BLaER1 treated with 17β-estradiol and CSF1 and Interleukin-3, amounts not matched to agents 10 nM and 100 nM (cell line): ENCODE results near the gene PSEN1.
A peak's percentile ranks its signal among the peaks of the same experiment; 100 is the strongest.

ENCODE experiments used
- H3K27ac ChIP-seq, 11 experiments: shearing (Covaris generic); formaldehyde crosslinking; 2 replicates each; pipeline ENCODE4 v1.8.1; 2022
- H3K27me3 ChIP-seq, 11 experiments: shearing (Covaris generic); formaldehyde crosslinking; 2 replicates each; pipeline ENCODE4 v1.8.1; 2022
- H3K36me3 ChIP-seq, 11 experiments: shearing (Covaris generic); formaldehyde crosslinking; 2 replicates each; pipeline ENCODE4 v1.8.1; 2022
- H3K4me1 ChIP-seq, 10 experiments: shearing (Covaris generic); formaldehyde crosslinking; 2 replicates each; pipeline ENCODE4 v1.8.1; 2022
- H3K4me2 ChIP-seq, 11 experiments: shearing (Covaris generic); formaldehyde crosslinking; 2 replicates each; pipeline ENCODE4 v1.8.1; 2022
- H3K4me3 ChIP-seq, 10 experiments: shearing (Covaris generic); formaldehyde crosslinking; 2 replicates each; pipeline ENCODE4 v1.8.1; 2022
- H3K9ac ChIP-seq, 11 experiments: shearing (Covaris generic); formaldehyde crosslinking; 2 replicates each; pipeline ENCODE4 v1.8.1; 2022
- H3K9me3 ChIP-seq, 11 experiments: shearing (Covaris generic); formaldehyde crosslinking; replicated peaks in 1 of 11; 2 replicates each; pipeline ENCODE4 v1.8.1; 2022
- H4K20me1 ChIP-seq, 11 experiments: shearing (Covaris generic); formaldehyde crosslinking; 2 replicates each; pipeline ENCODE4 v1.8.1; 2022
- Cebpa-rat ChIP-seq, 11 experiments: shearing (Covaris generic); IDR thresholded peaks; 2 replicates each; pipeline ENCODE4 v1.8.1; 2022

The PSEN1 gene

DNA sequence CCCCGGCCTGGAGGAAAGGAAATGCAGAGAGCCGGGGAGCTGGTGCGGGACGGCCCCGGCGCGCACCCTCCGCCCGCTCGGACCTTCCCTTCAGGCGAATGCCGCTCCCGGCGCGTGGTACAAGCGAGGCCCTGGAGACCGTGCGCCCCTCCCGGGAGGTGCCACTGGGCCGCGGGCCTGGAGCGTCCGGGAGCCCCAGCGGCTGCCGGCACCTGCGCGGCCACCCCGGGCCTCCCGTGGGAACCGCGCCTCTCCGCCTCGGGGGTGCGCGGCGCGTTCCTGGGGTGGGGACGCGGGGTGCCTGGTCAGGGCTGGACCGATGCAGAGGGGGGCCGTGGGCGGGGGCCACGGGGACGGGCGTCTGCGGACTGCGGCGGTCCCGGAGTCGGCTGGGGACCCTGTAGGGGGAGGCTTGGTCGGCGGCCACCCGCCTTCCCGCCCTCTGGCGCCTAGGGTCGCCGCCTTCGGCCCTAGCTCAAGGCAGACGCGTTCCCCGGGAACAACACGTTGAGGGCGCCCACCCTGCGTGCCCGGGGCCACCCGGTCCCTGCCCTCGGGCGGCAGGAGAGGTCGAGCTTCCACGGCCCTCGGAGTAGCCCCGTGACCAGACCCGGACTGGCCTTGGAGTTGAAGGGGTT, 101.6 kb downstream of the PSEN1 start:
- H3K27me3 ChIP-seq = peaks cover 79 to 98% (median 94%) of the 10 kb centered on the region in 11 experiments
- H3K36me3 ChIP-seq = no peaks in the 10 kb centered on the region
- peaks cover 0 to 59% (median 44%) of the 10 kb centered on the region in 11 experiments; a peak in 18 of 22 replicates for H4K20me1 ChIP-seq
- H3K4me3 ChIP-seq = peak overlapping the region; percentile 32 to 67 (median 50)
- TF ChIP-seq Cebpa-rat (IDR thresholded peaks at IDR 0.05) = no peak
- peak overlapping the region in 8 of 11 experiments; percentile 15 to 58 (median 40); a peak in 11 of 22 replicates for H3K9ac ChIP-seq
- H3K27ac ChIP-seq = no peak overlapping the region
- H3K4me1 ChIP-seq = peaks cover 69 to 79% (median 74%) of the 10 kb centered on the region in 10 experiments
- peak overlapping the region; percentile 72 to 98 (median 92) for H3K4me2 ChIP-seq
- no peaks in the 10 kb centered on the region for H3K9me3 ChIP-seq

DNA sequence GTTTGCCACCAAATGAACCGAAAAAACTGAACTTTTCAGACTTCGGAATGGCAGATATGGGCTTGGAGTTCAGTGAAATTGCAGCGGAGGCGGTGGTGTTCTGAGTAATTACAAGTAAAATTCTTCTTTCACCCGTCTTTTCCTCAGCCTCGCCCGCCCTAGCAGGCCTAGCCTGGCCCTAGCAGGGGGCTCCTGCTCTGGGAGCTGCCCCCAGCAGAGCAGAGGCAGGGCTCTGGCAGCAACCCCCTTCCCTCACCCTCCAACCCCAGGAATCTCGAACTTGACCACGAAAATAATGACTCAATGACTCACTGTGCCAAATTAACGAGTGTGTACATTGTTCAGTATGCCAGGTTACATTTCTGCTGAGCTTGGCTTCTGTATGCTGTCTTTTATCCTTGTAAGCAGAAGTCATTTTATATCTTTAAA, 102.1 kb downstream of the PSEN1 start:
- no peak for TF ChIP-seq Cebpa-rat (IDR thresholded peaks at IDR 0.05)
- peaks cover 73 to 98% (median 91%) of the 10 kb centered on the region in 11 experiments for H3K27me3 ChIP-seq
- H3K4me2 ChIP-seq = peak overlapping the region; percentile 72 to 98 (median 92)
- no peaks in the 10 kb centered on the region for H3K9me3 ChIP-seq
- peaks cover 0 to 59% (median 44%) of the 10 kb centered on the region in 11 experiments; a peak in 18 of 22 replicates for H4K20me1 ChIP-seq
- H3K4me3 ChIP-seq = peak overlapping the region in 8 of 10 experiments; percentile 32 to 67 (median 52); a peak in 11 of 20 replicates
- no peak overlapping the region for H3K27ac ChIP-seq
- peak overlapping the region in 2 of 11 experiments; percentile 33 to 58; a peak in 3 of 22 replicates for H3K9ac ChIP-seq
- no peaks in the 10 kb centered on the region for H3K36me3 ChIP-seq
- peaks cover 74 to 84% (median 79%) of the 10 kb centered on the region in 10 experiments for H3K4me1 ChIP-seq

DNA sequence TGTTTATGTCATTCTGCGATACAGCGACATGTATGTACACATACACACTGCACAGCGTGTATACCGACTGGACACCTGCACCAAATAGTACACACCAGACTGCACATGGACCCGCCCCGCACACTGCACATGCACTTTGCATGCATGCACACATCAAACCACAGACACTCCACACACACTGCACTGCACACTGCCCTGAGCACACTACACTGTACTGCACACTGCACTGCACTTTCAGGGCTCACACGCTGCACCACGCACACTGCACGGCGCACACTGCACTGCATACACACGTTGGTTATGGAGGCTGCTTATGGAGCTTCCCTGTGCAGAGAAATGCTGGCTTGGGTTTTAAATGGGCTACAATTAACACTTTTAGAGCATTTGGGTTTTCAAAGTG, 102.6 kb downstream of the PSEN1 start:
- Histone ChIP-seq H3K4me1 (peaks cover 79 to 89% (median 84%) of the 10 kb centered on the region in 10 experiments), H3K27me3 (peaks cover 71 to 98% (median 91%) of the 10 kb centered on the region in 11 experiments), H4K20me1 (peaks cover 0 to 56% (median 44%) of the 10 kb centered on the region in 11 experiments; a peak in 18 of 22 replicates), H3K4me2 (peak overlapping the region in 6 of 11 experiments; percentile 77 to 98 (median 94); a peak in 10 of 22 replicates), H3K9me3 (no peaks in the 10 kb centered on the region), H3K36me3 (no peaks in the 10 kb centered on the region), H3K27ac (no peak overlapping the region), H3K9ac (no peak overlapping the region), H3K4me3 (no peak overlapping the region)
- TF ChIP-seq Cebpa-rat (IDR thresholded peaks at IDR 0.05) = no peak

DNA sequence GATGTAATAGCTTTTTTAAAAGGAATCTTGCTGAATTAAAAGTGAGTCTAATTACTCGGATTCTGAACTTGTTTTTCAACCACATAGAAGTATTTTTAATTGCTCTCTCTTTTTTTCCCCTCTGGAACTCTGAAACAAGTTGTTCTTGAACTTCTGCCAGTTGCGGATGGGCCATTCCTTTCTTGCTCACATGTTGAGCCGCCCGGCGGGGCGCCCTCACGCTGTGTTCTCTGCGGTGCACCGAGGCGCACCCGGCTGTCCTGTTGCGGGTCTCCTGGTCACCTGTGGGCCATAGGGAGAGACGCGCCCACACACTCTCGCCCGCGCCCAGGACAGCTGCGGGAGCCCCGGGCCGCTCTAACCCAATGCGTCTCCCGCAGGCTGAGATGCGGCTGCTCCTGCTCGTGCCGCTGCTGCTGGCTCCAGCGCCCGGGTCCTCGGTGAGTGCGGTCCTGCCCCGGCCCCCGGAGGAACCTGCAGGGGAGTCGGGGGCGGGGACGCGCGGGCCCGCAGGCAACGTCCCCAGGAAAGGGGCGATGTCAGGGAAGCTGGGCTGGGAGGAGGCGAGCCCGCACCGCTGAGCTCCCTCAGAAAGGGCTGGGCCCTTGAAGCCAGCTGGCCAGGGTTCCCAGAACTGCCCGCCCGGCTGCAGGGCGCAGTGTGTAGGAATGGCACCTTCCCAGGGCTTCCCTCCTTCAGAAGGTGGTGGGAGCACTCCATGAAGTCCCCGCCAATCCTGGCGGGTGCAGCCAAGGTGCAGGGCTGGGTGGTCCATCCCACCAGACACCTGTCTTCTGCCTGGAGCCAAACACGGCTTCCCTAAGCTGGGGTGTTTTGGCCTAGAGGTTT, 103.3 kb downstream of the PSEN1 start:
- H3K36me3 ChIP-seq = no peaks in the 10 kb centered on the region
- H3K9me3 ChIP-seq = no peaks in the 10 kb centered on the region
- peak overlapping the region in 7 of 10 experiments; percentile 9 to 53 (median 15); a peak in 8 of 20 replicates for H3K4me3 ChIP-seq
- no peak overlapping the region for H3K9ac ChIP-seq
- H3K4me1 ChIP-seq = peaks cover 83 to 96% (median 91%) of the 10 kb centered on the region in 10 experiments
- H3K27ac ChIP-seq = no peak overlapping the region
- no peak for TF ChIP-seq Cebpa-rat (IDR thresholded peaks at IDR 0.05)
- H4K20me1 ChIP-seq = peaks cover 0 to 57% (median 44%) of the 10 kb centered on the region in 11 experiments; a peak in 18 of 22 replicates
- H3K4me2 ChIP-seq = peak overlapping the region; percentile 73 to 98 (median 92)
- H3K27me3 ChIP-seq = peaks cover 71 to 98% (median 91%) of the 10 kb centered on the region in 11 experiments

DNA sequence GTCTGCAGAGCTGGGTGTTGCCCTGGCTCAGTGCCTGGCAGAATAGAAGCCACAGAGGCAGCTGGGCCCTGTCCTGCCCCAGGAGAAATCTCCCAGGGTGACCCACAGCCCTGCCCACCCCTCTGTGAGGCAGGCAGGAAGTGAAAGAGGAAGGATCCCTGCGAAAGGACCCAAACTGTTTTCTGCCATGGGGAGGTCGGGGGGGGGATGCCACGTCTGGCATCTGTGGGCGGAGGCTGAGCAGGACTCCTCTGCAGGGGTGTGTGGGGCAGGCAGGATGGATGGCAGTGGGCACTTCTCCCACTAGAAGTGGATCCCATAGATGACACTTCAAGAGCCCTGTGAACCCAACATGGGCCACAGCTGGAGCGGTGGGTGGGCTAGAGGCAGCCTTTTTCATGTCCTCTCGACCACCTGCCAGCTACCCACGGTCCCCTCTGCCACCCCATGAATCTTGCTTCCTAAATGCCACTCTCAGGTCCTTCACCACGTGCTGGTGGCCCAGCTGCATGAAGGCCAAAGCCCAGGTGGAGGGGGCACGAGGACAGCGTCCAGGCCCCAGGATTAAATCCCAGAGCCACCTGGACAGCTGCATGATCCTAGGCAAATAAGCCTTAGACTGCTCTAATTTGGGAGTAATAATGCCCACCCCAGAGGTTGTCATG, 104.6 kb downstream of the PSEN1 start:
- Histone ChIP-seq H3K9me3 (no peaks in the 10 kb centered on the region), H3K27me3 (peaks cover 64 to 98% (median 91%) of the 10 kb centered on the region in 11 experiments), H3K4me3 (peak overlapping the region in 3 of 10 experiments; percentile 5 to 49 (median 11); a peak in 4 of 20 replicates), H3K9ac (peak overlapping the region in 4 of 11 experiments; percentile 1 to 44 (median 7); a peak in 1 of 22 replicates), H3K36me3 (no peaks in the 10 kb centered on the region), H3K4me2 (peak overlapping the region; percentile 73 to 98 (median 92)), H3K4me1 (peaks cover 90 to 100% (median 97%) of the 10 kb centered on the region in 10 experiments), H3K27ac (peak overlapping the region in 3 of 11 experiments; percentile 3 to 27 (median 22); a peak in 1 of 22 replicates), H4K20me1 (peaks cover 0 to 60% (median 35%) of the 10 kb centered on the region in 11 experiments; a peak in 18 of 22 replicates)
- TF ChIP-seq Cebpa-rat (IDR thresholded peaks at IDR 0.05) = no peak

DNA sequence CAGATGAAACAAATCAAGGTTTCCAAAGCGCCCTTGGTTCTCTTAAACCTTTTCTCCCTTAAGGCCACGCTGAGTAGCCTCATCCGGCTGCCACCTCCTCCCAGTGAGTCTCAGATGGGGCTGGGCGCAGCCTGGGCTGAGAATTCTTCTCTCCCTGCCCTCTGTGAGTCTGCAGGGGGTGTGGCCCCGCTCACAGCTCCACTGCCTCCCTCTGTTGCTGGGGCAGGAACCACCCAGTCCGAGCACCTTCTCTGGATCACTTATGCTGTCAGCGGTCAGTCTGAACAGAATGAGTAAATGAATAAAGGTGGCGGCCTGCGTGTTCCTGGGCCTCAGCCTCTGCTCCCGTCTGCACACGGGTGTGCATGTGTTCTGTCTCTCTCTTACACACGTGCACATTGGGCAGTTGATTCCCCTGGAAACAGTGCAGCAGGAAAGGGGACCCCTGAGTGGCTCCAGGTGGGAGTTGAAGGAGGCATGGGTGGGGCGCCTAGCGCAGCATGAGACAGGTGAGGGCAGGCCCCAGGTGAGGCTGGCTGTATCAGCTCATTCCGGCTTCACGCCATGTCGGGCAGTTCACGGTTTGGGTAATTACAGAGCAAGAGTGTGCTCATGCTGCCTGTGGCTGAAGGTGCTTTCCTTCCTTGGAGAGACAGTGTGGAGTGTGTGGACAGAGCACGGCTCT, 105.3 kb downstream of the PSEN1 start:
- Histone ChIP-seq H3K4me1 (peaks cover 92 to 100% (median 98%) of the 10 kb centered on the region in 10 experiments), H4K20me1 (peaks cover 0 to 56% (median 33%) of the 10 kb centered on the region in 11 experiments; a peak in 18 of 22 replicates), H3K4me3 (peak overlapping the region in 2 of 10 experiments; percentile 11 to 49; a peak in 3 of 20 replicates), H3K27me3 (peaks cover 57 to 98% (median 91%) of the 10 kb centered on the region in 11 experiments), H3K27ac (peak overlapping the region in 4 of 11 experiments; percentile 14 to 27 (median 21); a peak in 3 of 22 replicates), H3K4me2 (peak overlapping the region; percentile 73 to 98 (median 92)), H3K9ac (peak overlapping the region in 3 of 11 experiments; percentile 1 to 44 (median 11); a peak in 2 of 22 replicates), H3K36me3 (no peaks in the 10 kb centered on the region), H3K9me3 (no peaks in the 10 kb centered on the region)
- no peak for TF ChIP-seq Cebpa-rat (IDR thresholded peaks at IDR 0.05)

DNA sequence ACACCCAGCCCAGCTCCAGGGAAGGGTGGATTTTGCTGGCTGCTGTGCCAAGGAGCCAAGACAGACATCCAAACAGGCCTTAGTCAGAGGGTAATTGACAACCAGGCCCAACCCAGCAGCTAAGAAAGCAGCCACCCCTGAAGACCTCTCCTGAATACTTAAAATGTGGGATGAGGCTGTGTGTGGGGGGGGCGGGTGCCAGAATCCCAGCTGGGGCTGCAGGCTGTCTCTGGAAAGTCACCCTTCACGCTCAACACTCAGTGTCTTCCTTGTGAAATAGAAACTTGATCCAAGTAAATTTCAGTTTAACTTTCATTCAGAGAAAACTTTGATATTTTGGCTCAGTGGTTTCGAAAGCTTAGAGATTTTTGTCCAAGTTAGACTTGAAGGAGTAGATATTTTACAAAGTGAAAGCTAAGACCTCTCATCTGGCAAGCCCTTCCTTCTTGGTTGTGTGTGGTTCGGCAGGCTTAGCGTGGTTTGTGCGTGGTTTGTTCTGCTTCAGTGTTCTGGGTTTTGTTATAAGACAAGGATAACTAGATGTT, 106.1 kb downstream of the PSEN1 start:
- no peaks in the 10 kb centered on the region for H3K36me3 ChIP-seq
- peak overlapping the region in 5 of 11 experiments; percentile 6 to 20 (median 17); a peak in 5 of 22 replicates for H3K27ac ChIP-seq
- H3K9ac ChIP-seq = peak overlapping the region in 5 of 11 experiments; percentile 11 to 50 (median 18); a peak in 5 of 22 replicates
- no peaks in the 10 kb centered on the region for H3K9me3 ChIP-seq
- TF ChIP-seq Cebpa-rat (IDR thresholded peaks at IDR 0.05) = no peak
- H4K20me1 ChIP-seq = peaks cover 0 to 50% (median 27%) of the 10 kb centered on the region in 11 experiments; a peak in 18 of 22 replicates
- H3K4me3 ChIP-seq = peak overlapping the region in 2 of 10 experiments; percentile 6 to 30; a peak in 3 of 20 replicates
- H3K27me3 ChIP-seq = peaks cover 49 to 98% (median 91%) of the 10 kb centered on the region in 11 experiments
- peak overlapping the region; percentile 73 to 98 (median 92) for H3K4me2 ChIP-seq
- H3K4me1 ChIP-seq = peaks cover 92 to 100% (median 98%) of the 10 kb centered on the region in 10 experiments
